Kasumi-1 (cell line): Measurements from ENCODE around the gene LIPC.
A peak's percentile ranks its signal among the peaks of the same experiment; 100 is the strongest.

Experiments used
- DNase-seq, 2 experiments: peaks; one replicate each; lab custom pipeline; 2025; lab: John Stamatoyannopoulos, UW

The LIPC gene

DNA sequence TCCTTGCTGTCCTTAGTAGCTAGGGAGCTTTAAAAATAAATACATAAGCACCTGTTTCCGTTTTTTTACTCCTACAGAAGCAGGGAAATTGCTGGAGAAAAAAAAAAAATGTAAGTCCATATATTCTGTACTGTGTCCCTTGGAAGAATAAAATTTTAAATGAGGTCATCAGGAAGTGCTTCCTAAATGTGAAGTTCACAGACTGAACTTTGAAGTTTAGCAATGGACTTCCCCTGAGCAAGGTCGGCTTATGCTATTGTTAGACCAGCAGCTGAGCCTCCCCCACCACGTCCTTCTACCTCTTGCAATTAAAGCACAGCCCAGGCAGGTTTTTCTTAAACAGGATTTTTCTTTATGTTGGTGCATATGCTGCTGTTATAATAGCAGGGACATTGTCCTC lies 26.3 kb downstream of the LIPC start:
- DNase-seq = peak in 1 of 2 experiments; percentile 15

DNA sequence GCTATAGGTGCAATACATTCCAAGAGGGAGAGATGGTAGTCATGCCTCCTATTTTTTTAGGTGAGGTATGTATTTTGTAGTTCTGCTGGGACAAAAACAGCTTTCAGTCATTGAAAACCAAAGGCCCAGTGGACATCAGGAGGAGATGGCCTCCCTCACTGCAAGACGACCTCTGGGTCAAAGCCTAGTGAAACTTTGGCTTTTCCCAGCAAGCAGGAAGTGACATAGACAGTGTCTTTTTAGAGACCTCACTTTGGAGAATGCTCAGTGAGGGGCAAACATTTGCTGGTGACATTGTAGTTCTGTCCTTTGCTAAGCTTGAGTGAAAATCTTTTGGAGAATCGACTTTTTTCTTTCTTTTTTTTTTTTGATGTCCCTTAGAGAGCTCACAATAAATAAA lies 27.3 kb downstream of the LIPC start:
- no peak for DNase-seq

DNA sequence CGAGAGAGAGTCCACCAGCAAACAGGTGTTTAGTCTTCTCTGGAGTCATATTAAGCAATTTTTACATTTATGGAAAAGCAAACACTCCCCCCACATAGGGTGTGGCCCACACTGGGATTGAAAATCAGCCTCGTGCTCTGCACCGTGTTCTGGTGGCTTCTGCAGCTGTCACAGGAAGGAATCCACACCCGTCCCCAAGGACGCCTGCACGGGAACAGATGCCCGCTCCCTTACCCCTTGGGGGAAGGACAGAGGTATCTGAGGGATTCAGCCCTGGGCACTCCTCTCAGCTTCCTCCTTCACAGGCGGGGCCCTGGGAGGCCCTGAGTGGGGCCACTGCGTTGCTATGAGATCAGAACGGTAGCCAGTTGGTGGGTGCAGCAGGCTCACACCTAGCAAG lies 27.8 kb downstream of the LIPC start:
- DNase-seq = no peak

DNA sequence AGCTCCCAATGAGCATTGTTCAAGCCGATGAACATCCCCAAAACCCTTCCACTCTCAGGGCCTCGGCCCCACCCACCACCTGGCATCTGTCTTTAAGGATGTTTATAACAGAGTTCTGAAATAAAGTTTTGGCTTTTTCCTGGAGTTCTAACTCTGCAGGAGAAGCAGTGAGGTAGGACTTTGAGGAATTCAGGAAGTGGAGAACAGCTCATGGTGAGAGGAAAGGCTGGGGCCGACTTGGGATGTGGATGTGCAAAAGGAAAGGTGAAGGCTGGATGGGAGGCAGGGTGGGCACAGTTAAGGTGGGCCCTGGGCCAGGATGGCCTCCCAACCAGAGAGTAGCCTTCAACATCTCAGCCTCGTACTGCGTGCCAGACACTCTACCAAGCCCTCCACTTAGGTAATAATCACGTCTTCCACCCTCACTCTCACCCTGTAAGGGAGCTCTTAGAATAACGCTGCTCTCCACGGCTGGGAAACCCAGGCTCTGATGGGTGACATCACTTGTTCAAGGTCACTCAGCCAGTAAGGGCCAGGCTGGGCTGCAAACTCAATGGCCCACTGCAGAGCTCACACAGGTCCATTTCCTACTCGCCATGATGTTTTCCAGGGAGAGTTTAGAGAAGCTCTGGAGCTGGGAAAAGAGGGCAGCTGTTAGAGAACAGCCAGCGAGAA lies 28.5 kb downstream of the LIPC start:
- DNase-seq = no peak

DNA sequence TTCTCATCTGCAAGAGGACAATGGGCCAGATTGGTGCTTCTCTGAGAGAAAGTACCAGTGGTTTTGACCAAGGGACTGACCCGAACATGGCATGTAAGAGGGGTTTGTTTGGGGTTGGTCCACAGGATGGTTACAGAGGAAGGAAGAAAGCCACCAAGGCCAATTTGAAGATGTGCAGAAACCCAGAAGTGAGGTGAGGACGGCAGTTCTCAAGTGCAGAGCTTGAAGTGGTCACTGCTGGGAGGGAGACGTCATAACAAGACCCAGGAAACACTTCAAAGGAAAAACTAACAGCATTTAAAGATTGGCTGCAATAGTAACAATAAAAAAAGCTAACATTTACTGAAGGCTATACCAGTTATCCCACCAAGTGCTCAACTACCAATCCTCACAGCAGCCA lies 29.1 kb downstream of the LIPC start:
- no peak for DNase-seq

DNA sequence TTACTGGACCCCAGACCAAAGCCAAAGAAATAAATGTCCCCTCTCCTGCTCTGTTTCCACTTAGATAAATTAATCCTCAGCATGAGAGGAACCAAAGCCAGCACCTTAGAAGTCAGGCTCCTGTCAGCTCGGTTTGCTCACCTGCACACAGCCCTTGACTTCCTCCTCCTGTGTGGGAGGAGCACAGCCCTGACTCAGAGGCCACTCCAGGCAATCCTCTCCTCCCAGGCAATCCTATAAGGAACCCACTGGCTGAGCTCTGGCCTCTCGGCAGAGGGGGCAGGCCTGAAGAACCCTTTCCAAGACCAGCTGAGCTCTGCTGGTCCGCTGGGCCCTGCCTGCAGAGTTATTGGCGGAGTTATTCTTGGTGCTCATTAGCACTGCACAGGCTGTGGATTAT lies 30.8 kb downstream of the LIPC start:
- no peak for DNase-seq

DNA sequence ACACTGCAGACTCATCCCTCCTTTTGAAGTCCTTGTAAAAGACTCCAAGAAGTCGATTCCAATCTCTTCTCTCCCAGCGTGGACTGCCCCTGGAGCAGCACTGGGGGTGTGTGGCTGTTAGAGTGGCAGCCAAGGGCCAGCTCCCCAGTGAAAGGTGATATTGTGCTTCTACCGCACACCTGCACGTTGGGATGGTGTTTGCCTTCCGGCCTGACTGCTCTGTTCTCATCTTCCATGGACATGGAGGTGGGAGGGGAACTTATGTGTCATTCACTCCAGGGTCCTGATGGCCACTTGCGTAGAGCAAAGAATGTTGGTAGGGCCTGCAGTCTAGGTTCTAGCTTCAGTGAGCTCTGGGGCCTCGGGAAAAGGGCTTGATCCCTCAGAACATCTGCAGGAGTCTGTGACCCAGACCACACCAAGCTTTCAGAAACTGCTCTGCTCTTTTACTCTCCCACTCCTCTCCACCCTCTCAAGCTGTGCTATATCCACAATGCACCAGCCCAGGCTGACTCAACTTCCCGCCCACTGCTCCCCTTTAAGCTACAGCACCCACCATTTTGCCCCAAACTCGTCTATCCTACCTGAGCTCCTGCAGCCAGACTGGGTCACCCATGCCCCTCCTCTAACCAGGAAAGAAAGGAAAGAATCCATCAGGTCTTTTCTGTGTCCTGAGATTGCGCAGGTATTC lies 31.3 kb downstream of the LIPC start:
- DNase-seq = no peak

DNA sequence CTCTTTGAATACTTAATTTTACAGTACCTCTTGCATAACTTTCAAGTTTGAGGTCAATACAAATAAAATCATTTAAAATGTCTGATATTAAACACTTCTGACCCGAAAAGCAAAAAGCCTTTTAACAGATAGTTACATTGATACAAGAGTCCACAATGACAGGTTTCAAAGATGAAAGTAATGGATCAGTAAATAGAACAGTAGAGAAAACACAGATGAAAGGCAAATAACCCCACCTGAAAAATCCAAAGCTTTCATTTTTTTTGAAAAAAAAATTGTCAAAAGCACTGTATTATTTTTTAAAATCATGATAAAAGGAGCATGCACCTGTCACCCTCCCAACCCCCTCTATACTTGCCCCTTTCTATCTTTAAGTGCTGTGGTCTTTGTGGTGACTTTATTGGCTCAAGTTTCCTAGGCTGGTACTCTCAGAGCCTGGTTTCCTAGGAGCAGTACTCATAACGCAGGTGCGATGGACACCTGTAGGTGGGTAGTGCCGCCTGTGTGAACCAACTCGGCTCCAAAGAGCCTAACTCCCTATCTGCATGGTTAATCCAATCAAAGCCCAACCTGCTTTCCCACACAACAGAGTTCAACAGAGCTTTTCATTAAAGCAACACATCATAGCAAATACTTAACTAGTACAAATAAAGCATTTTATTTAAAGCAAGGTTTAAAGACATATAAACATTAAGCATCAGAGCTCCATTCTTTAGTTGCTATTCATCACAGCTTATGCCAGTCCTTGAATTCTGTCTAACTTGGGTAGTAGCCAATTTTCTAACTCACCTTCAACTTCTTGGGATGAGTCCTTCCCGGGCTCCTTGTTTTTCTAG lies 32.2 kb downstream of the LIPC start:
- DNase-seq = no peak

DNA sequence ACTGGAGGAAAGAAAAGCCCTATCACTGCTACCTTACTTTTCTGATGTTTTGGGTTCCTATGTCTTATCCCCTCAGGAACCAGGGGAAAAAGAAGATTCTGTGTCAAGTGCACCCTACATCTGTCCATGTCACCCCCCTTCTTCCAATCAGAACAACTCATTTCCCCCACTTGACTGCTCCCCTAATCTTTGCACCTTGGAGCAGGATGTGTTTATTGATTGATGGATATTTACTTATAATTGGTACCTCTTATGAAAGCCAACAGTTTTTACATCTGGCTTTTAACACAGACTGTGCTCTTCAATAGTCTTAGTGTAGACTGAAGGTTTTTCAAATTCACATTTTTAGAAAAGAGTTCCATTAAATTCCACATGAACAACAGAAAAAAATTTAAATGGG lies 33.3 kb downstream of the LIPC start:
- DNase-seq = no peak

DNA sequence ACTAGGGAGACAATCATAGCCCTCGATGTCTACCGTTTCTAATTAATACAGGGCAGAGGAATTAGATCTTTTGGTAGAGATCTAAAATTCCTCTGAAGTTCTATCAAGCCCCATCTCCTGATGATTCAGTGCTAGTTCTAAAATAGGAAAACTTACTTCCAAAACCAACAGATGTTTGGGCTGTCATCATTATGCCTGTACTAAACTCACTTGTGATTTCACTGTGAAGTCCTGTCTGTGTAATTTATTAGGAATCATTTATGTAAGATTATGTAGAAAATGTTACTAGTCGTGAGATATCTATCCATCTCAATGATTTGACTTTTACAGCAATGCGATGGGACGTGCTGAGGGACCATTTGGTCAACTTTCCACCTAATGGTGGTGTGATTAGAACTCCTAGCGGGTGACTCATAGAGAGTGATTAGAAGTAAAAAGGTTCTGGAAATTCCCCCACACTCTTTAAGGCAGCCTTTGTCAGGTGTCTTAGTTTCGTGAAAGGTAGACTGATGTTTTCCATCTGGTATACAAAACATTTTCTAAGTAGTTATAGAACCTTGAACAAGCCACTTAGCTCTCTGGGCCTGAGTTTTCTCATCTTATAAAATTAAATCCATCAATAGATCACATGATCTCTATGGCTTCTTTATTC lies 34.2 kb downstream of the LIPC start:
- no peak for DNase-seq

DNA sequence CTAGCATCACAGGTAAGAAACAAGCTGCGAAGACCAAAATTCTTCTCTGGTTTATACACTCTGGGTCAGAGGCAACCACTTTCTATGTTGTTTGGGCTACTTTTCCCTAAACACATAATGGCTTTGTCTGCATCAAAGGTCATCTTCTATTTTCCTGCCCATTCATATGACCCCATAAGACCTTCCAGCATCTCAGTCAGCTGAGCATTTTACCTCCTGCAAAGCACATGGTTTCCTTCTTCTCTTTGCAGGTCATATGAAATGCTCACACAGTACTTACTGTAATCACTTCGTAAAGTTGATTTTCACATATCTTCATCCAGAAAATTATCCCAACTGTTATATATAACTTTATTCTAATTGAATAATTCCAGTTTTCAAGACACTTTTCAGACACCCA lies 34.8 kb downstream of the LIPC start:
- no peak for DNase-seq

DNA sequence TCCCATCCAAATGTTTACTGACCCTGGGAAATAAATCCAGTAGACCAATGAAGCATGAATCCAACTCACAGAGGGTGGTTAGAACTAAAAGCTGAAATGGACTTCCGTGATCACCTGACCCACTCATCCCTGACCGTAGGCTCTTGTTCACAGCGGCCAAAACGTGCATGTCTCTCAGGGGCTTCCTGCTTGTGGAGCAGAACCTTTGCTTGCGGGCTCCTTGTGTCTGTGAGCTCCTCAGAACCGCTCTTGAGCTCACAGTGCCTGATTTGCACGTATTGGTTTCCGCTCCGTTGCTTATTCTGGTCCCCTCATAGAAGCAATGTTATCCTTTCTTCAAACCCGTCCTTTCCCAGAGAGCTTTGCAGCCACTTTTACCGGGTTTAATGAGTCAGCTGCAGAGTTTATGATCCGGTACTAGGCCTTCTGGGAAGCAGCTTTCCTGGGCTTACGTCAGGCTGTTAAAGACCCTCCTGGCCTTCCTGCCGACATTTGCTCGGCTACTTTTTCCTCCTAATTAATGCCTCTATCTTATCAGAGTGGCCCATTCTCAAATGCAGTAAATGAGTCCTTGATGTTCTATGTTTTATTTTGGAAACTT lies 35.4 kb downstream of the LIPC start:
- no peak for DNase-seq

DNA sequence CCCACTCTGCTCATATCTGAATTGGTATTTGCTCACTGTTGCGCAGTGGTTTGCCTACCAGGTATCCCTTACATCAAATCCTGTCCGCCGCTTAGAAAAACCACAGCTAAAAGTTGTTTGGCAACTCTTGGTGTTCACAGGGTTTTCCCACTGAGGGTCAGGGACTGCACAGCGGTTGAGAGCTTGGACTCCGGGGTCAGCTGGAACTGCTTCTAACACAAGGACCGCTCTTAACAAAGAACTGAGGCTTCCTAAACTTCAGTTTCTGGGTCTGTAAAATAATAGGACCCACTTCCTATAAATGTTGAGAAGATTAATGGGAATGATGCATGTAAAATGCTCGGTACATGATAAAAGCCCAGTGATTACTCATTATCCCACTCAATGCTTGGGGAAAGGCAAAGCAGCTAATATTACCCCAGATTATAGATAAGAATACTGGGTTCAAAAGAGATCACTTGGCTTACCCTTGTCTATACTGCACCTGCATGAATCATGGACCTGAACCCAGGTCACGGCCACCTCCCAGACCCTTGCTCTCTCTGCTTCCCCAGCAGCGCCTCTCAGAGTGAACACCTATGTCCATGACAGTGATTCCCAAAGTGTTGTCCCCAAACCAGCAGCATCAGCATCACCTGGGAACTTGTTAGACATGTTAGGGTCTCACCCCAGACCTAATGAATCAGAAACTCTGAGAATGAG lies 36.1 kb downstream of the LIPC start:
- DNase-seq = no peak

DNA sequence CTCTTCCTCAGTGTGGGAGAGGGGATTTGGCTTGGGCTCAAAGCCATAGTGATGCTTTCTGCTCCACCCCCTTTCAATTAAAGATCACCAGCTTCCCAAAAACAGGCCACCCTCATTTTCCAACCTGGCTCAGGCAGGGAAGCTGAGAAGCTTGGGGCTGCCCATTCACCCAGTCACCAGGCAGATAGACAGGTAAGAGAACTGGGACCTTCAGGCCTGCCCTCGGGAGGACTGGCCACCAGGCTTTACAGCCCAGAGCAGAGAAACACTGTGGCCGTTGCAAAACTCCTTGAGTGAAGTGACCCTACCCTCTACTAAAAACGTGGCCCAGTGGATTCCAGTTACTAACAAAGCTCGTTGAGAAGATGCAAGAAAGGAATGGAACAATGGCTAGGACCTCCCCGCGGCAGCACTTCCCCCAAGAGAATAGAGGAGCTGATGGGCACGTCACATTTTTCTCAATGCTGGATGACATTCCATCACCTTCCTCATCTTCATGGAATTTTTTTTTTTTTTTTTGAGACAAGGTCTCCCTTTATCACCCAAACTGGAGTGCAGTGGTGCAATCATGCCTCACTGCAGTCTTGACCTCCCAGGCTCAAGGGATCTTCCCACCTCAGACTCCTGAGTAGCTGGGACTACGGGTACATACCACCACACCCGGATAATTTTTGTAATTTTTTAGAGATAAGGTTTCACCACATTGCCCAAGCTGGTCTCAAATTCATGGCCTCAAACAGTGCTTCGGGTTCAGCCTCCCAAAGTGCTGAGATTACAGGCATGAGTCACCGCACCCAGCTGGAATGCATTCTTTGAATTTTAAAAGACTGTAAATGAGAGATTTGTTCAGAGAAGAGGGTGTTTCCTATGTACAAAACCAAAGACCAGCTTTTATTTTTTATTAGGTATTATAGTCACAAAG lies 37.9 kb downstream of the LIPC start:
- DNase-seq = peak; percentile 25 to 34

DNA sequence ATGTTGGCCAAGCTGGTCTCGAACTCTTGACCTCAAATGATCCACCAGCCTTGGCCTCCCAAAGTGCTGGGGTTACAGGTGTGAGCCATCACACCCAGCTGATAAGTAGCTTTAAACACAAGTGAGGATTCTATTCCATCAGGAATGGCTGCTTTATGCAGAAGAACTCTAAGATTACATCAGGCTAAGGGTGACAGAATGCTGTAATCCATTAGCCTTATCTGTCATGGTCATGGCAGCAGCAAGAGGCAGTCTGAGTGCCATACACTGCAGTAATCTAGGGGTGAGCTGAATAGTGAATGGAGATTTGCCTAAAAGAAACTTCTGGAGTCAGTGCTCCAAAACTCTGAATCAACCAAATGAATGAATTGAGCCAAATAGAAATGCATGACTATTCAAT lies 39.6 kb downstream of the LIPC start:
- DNase-seq = no peak

DNA sequence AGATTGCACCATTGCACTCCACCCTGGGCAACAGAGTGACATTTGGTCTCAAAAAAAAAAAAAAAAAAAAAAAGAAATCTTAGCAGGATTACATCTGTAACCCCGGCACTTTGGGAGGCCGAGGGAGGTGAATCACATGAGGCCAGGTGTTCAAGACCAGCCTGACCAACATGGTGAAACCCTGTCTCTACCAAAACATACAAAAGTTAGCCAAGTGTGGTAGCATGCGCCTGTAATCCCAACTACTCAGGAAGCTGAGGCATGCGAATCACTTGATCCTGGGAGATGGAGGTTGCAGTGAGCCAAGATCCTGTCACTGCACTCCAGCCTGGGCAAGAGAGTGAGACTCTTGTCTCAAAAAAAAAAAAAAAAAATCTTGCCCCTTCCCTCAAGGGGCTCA lies 40.4 kb downstream of the LIPC start:
- DNase-seq = no peak

DNA sequence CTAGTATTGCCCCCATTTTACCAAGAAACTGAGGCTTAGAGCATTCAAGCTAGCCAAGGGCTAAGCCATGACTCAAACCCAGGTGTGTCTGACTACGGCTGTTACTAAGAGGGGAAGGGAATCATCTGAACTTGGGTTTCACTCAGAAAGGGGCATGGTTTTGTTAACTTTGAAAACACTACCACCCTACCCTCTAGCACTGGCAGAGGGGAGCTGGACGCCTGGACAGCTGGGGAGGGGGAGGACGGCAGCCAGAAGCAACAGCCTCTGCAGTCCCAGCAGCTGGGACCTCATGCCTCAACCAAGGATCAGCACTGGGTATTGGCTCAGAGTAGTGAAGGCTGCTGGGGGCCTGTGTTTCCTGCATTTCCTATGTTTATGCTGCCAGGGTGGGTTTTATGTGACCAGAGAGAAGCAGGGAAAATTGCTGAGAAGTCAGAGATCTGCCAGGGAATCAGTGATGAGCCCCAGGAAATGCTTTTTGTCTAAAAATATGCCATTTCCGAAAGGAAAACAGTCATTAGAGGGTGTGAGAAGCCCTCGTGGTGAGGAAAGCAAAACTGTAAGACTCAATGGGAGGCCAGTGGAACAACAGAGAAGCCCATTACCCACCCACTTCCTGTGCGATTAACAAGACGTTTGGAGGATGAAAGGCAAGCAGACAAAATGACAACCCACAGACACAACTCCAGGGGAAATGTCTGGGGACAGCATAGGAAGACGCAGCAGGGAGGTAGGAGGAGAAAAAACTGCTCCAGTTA lies 41.2 kb downstream of the LIPC start:
- DNase-seq = peak; percentile 85 to 86

DNA sequence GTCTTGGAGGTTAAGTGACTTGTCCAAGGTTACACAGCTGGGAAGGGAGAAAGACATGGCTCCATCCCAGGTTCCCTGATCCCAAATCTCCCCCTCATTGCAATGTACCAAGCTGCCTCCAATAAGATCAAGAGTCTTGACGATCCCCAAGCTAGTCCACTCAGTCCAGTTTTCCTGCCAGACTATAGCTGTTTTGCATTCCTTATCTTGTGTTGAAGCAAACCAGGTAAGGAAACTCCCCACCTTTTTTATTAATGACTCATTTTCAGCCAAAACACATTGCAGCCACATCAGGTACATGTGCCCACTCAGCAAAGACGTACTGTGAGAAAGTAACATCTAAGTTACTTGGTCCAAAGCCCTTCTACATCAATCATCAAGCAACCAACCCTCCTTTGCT lies 41.9 kb downstream of the LIPC start:
- DNase-seq = no peak

DNA sequence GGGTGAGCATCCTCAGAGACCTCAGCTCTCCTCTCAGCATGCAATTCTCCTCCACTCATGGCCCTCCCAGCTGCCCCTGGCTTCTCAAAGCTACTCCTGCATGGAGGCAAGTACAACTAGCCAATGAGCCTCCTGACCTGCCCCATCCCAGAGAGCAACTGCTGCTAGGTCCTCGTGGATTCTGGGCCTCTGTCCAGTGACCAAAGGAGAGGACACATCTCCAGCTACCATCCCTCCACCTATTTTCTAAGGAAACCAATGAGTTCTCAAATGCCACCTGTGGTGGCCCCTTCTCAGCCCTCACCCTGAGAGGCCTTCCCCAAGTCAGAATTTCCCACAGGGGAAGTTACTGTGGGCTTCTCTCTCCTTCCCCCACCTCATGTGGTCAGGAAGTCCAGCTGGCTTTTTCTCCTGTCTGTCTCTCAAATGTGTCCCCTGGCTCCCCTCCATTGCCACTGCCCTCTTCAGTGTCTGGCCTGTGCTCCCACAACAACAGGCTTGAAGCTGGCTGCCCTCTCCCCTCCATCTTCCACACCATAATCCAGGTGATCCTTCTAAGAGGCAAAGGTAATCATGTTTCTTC lies 43.0 kb downstream of the LIPC start:
- DNase-seq = peak in 1 of 2 experiments; percentile 17
